ENCODE measurements around the gene GYG1.

DNA sequence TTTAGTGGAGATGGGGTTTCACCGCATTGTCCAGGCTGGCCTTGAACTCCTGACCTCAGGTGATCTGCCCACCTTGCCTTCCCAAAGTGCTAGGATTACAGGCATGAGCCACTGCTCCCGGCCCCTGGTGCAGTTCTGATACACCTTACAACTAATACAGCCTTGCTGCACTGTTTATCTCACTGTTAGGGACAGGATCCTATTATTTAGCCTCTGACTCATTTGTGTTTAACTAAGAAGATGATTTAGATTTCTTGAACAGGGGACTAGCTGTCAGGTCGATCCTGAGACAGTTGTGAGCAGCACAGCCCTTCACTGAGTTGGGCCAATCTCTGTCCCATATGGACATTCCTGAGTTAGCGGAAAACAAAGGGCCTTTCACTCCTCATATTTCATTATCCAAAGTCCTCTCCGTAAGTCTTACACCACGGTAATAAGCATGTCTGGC lies 19.2 kb downstream of the GYG1 start:
- TF ChIP-seq POLR2A (IDR thresholded peaks at IDR 0.05): no peak
- TF ChIP-seq, protein P1, sequence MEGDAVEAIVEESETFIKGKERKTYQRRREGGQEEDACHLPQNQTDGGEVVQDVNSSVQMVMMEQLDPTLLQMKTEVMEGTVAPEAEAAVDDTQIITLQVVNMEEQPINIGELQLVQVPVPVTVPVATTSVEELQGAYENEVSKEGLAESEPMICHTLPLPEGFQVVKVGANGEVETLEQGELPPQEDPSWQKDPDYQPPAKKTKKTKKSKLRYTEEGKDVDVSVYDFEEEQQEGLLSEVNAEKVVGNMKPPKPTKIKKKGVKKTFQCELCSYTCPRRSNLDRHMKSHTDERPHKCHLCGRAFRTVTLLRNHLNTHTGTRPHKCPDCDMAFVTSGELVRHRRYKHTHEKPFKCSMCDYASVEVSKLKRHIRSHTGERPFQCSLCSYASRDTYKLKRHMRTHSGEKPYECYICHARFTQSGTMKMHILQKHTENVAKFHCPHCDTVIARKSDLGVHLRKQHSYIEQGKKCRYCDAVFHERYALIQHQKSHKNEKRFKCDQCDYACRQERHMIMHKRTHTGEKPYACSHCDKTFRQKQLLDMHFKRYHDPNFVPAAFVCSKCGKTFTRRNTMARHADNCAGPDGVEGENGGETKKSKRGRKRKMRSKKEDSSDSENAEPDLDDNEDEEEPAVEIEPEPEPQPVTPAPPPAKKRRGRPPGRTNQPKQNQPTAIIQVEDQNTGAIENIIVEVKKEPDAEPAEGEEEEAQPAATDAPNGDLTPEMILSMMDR (IDR thresholded peaks at IDR 0.05): no peak

Data from tibial nerve (tissue), 3 donors.